AG08396 (cell line): ENCODE measurements around the gene SLC66A2.

Experiments
- DNase-seq: peaks from one replicate; pipeline ENCODE4 v3.0.0; 2012; ENCODE audit warnings: low spot score, mixed read lengths

The SLC66A2 gene

GRCh38 chr18:79903071-79903635 lies 48.3 kb downstream of the SLC66A2 start:
- no peak for DNase-seq

- DNase-seq: no peak
Observed at GRCh38 chr18:79902640-79903039, 48.8 kb downstream of the SLC66A2 start.

- no peak for DNase-seq
Observed at GRCh38 chr18:79902075-79902474, 49.4 kb downstream of the SLC66A2 start.

- DNase-seq: no peak
Observed at GRCh38 chr18:79901665-79902064, 49.8 kb downstream of the SLC66A2 start.

GRCh38 chr18:79900610-79901570 lies 50.6 kb downstream of the SLC66A2 start:
- DNase-seq: no peak

- no peak for DNase-seq
Observed at GRCh38 chr18:79899609-79900445, 51.6 kb downstream of the SLC66A2 start.

GRCh38 chr18:79898952-79899608 lies 52.4 kb downstream of the SLC66A2 start:
- no peak for DNase-seq

- DNase-seq: no peak
Observed at GRCh38 chr18:79897940-79898625, 53.4 kb downstream of the SLC66A2 start.

- DNase-seq: no peak
Observed at GRCh38 chr18:79896738-79897137, 54.7 kb downstream of the SLC66A2 start.

- DNase-seq: no peak
Observed at GRCh38 chr18:79890674-79891073, 60.8 kb downstream of the SLC66A2 start.

GRCh38 chr18:79889569-79889968 lies 61.9 kb downstream of the SLC66A2 start:
- no peak for DNase-seq

- DNase-seq: no peak
Observed at GRCh38 chr18:79888016-79888415, 63.4 kb downstream of the SLC66A2 start.

GRCh38 chr18:79887181-79888000 lies 64.1 kb downstream of the SLC66A2 start:
- DNase-seq: no peak

- DNase-seq: no peak
Observed at GRCh38 chr18:79884963-79885728, 66.3 kb downstream of the SLC66A2 start.

- no peak for DNase-seq
Observed at GRCh38 chr18:79884294-79884962, 67.0 kb downstream of the SLC66A2 start.

GRCh38 chr18:79883461-79884293 lies 67.8 kb downstream of the SLC66A2 start:
- DNase-seq: no peak

- DNase-seq: no peak
Observed at GRCh38 chr18:79882522-79883241, 68.8 kb downstream of the SLC66A2 start.

- no peak for DNase-seq
Observed at GRCh38 chr18:79881695-79882094, 69.8 kb downstream of the SLC66A2 start.
